HepG2 (cell line): Measurements from ENCODE around the gene CACNB4. TPM values are rescaled to one million over a fixed set of nuclear protein-coding genes. Genes with fewer than 3 reads are reported as not detected.

Source experiments
- ATAC-seq: fragments of 200-7000 bp; cut with Tn5 transposase; 3 replicates; pipeline ENCODE4 v1.9.1; 2020; ENCODE audit warnings: mild to moderate bottlenecking, moderate library complexity
- BruUV-seq: library from RNA; stranded (reverse); fragments of 400-500 nt; replicated peaks from 2 replicates; lab custom pipeline; 2021; lab: Mats Ljungman, UMichigan
- CTCF ChIA-PET: fragments of 300-600 bp; formaldehyde crosslinking; extraction: SDS; loops from one replicate; lab custom pipeline; 2021; ENCODE audit warnings: low total read pairs, inconsistent platforms, low intra/inter-chr PET ratio; lab: Yijun Ruan, JAX
- POLR2A ChIA-PET: fragments of 350-600 bp; sonication (Branson Sonifier 250); formaldehyde crosslinking; loops from one replicate; lab custom pipeline; 2020; ENCODE audit warnings: antibody characterized with exemption, inconsistent platforms; lab: Yijun Ruan, JAX
- DNase-seq: peaks from one replicate; pipeline ENCODE4 v3.0.0-alpha.2; 2015; ENCODE audit warnings: low spot score
- FAIRE-seq: peaks from 3 replicates; lab custom pipeline; 2011; peaks lifted over from hg19 to GRCh38; lab: Jason Lieb, UNC
- H2AFZ ChIP-seq: one replicate; pipeline ENCODE4 v1.6.1; 2011; ENCODE audit warnings: low read length, inconsistent platforms
- H3K27ac ChIP-seq: fragments of 300-600 bp; 3 replicates; pipeline ENCODE4 v1.8.0; 2011; ENCODE audit warnings: mixed run types, mild to moderate bottlenecking, mixed read lengths, low read length, inconsistent platforms; ENCODE audit not compliant: insufficient read depth; ENCODE audit errors: extremely low read length
- H3K27me3 ChIP-seq, 2 experiments: fragments of 200-600 bp in 1 of 2; 2 replicates in 1 of 2; 3 replicates in 1 of 2; pipeline versions ENCODE4 v1.6.0 to v1.8.0; 2011; ENCODE audit warnings: low read length in 2 of 2, mild to moderate bottlenecking in 2 of 2, moderate library complexity in 2 of 2, inconsistent platforms in 1 of 2; ENCODE audit not compliant: insufficient read depth in 2 of 2, control insufficient read depth in 1 of 2
- H3K36me3 ChIP-seq, 2 experiments: fragments of 200-600 bp in 1 of 2; replicated peaks in 1 of 2; 2 replicates in 1 of 2; 3 replicates in 1 of 2; pipeline versions ENCODE4 v1.5.1 to v1.8.0; 2011; ENCODE audit warnings: low read length in 2 of 2, inconsistent platforms in 1 of 2; ENCODE audit not compliant: insufficient read depth in 2 of 2, control insufficient read depth in 1 of 2
- H3K4me1 ChIP-seq: 2 replicates; pipeline ENCODE4 v1.5.1; 2012; ENCODE audit warnings: low read length, inconsistent platforms; ENCODE audit not compliant: insufficient read depth
- H3K4me2 ChIP-seq: 2 replicates; pipeline ENCODE4 v1.6.0; 2011; ENCODE audit warnings: low read depth, low read length, inconsistent platforms
- H3K4me3 ChIP-seq, 3 experiments: fragments of 200-600 bp in 1 of 3; sonication (generic), shearing (Covaris generic) in 1 of 3; replicated peaks in 1 of 3; 2 replicates each; pipeline ENCODE4 v1.5.1; 2011 to 2016; ENCODE audit warnings: low read length in 3 of 3, inconsistent platforms in 2 of 3, low read depth in 2 of 3, mild to moderate bottlenecking in 2 of 3, control low read depth in 1 of 3, mixed read lengths in 1 of 3; ENCODE audit not compliant: insufficient read depth in 1 of 3
- H3K79me2 ChIP-seq: one replicate; pipeline ENCODE4 v1.6.1; 2011; ENCODE audit warnings: low read length, inconsistent platforms; ENCODE audit not compliant: insufficient read depth
- H3K9ac ChIP-seq: 2 replicates; pipeline ENCODE4 v1.6.0; 2011; ENCODE audit warnings: mild to moderate bottlenecking, low read depth, low read length, inconsistent platforms; ENCODE audit not compliant: insufficient read depth
- H3K9me3 ChIP-seq: 2 replicates; pipeline ENCODE4 v1.5.1; 2012; ENCODE audit warnings: mild to moderate bottlenecking, low read length
- H4K20me1 ChIP-seq: 2 replicates; pipeline ENCODE4 v1.6.0; 2011; ENCODE audit warnings: inconsistent platforms, mild to moderate bottlenecking, low read length, moderate library complexity; ENCODE audit not compliant: insufficient read depth
- ATF1 ChIP-seq: IDR thresholded peaks from 2 replicates; pipeline ENCODE4 v1.6.1; 2016; ENCODE audit warnings: mild to moderate bottlenecking, control low read depth
- CAMTA2 ChIP-seq: sonication (generic); formaldehyde crosslinking; IDR thresholded peaks from 2 replicates; pipeline ENCODE4 v1.4.0; 2020; ENCODE audit warnings: mild to moderate bottlenecking, missing genetic modification reagents, borderline replicate concordance
- HNRNPK ChIP-seq: fragments of 200-400 bp; formaldehyde crosslinking; IDR thresholded peaks from 2 replicates; pipeline ENCODE4 v1.6.1; 2018; ENCODE audit warnings: low read length, low read depth, moderate library complexity, mild to moderate bottlenecking; ENCODE audit not compliant: poor library complexity, severe bottlenecking
- KDM2A ChIP-seq: sonication (generic); formaldehyde crosslinking; IDR thresholded peaks from 2 replicates; pipeline ENCODE4 v1.4.0; 2020; ENCODE audit warnings: low read depth, missing genetic modification reagents, borderline replicate concordance
- MEF2D ChIP-seq: sonication (generic); formaldehyde crosslinking; IDR thresholded peaks from 2 replicates; pipeline ENCODE4 v1.5.1; 2020; ENCODE audit warnings: mild to moderate bottlenecking, missing genetic modification reagents
- MEIS2 ChIP-seq: sonication (generic); formaldehyde crosslinking; IDR thresholded peaks from 2 replicates; pipeline ENCODE4 v1.9.0; 2021; ENCODE audit warnings: mild to moderate bottlenecking, missing genetic modification reagents
- MTF1 ChIP-seq: sonication (generic); formaldehyde crosslinking; IDR thresholded peaks from 2 replicates; pipeline ENCODE4 v1.5.0; 2020; ENCODE audit warnings: missing genetic modification reagents
- PLRG1 ChIP-seq: fragments of 450-650 bp; conservative IDR thresholded peaks from 2 replicates; pipeline ENCODE4 v1.6.1; 2016
- ZFY ChIP-seq: sonication (generic); formaldehyde crosslinking; IDR thresholded peaks from 2 replicates; pipeline ENCODE4 v1.4.0; 2020; ENCODE audit warnings: missing genetic modification reagents
- ZNF3 ChIP-seq: IDR thresholded peaks from 2 replicates; pipeline ENCODE4 v1.7.0; 2017; ENCODE audit warnings: inconsistent platforms
- ZNF792 ChIP-seq: IDR thresholded peaks from 2 replicates; pipeline ENCODE4 v1.6.1; 2016
- ZSCAN30 ChIP-seq: sonication (generic); formaldehyde crosslinking; IDR thresholded peaks from 2 replicates; pipeline ENCODE4 v1.5.0; 2020; ENCODE audit warnings: mild to moderate bottlenecking, missing genetic modification reagents
- WGBS: methylation state at CpG from one replicate; pipeline ENCODE4 v1.1.6; 2017; ENCODE audit warnings: low lambda C conversion rate; 5-methylcytosine and 5-hydroxymethylcytosine counted together
- in situ Hi-C: cut with HindIII; loops from 2 replicates; pipeline ENCODE4 v1.10.0; 2017; ENCODE audit warnings: low pct_unique_long_range_greater_than_20kb; ENCODE audit not compliant: extremely low pct_ligation_motif_present
- intact Hi-C: fragments of 100-400 bp; cut with micrococcal nuclease; formaldehyde crosslinking; loops from one replicate; pipeline ENCODE4 v1.10.0; 2022; ENCODE audit not compliant: unreplicated experiment
- polyA plus RNA-seq, 8 experiments: library from polyadenylated mRNA; depleted of rRNA in 3 of 8; stranded (reverse) in 7 of 8; unstranded in 1 of 8; fragments of >200 nt; fragmentation: Illumina TruSeq in 4 of 8; extraction: Trizol in 4 of 8; gene quantifications; 2 replicates each; pipeline versions ENCODE4 v1.2.1 to v1.2.3, GENCODE V29; 2011 to 2016; ENCODE audit warnings: low read depth in 4 of 8, missing spikeins in 1 of 8, mixed read lengths in 1 of 8; ENCODE audit not compliant: insufficient read depth in 1 of 8
- total RNA-seq, 5 experiments: library from RNA; depleted of rRNA; stranded (reverse); fragments of >200 nt; fragmentation: Illumina TruSeq; extraction: Trizol; gene quantifications; 2 replicates each; pipeline ENCODE4 v1.2.3, GENCODE V29; 2016; ENCODE audit warnings: low read depth in 1 of 5
- TF ChIP-seq, protein P1 (sequence below): IDR thresholded peaks from 2 replicates; pipeline ENCODE4 v1.6.1; 2016; ENCODE audit warnings: mild to moderate bottlenecking, missing biosample characterization, missing genetic modification reagents
- TF ChIP-seq, protein P2 (sequence below): sonication (generic); formaldehyde crosslinking; IDR thresholded peaks from 2 replicates; pipeline ENCODE4 v1.5.0; 2020; ENCODE audit warnings: missing genetic modification reagents

Gene CACNB4
- total and polyA plus RNA-seq, 2 of the 13 experiments (the other 11 are each of a cell fraction or from before 2014, with no cell fraction given): 5.1 to 14.3 TPM

GRCh38 chr2:152064001-152064400, 34.8 kb downstream of the CACNB4 start:
- Histone ChIP-seq H3K27me3 (peaks cover 3 to 16% of the 10 kb centered on the region in 2 experiments; a peak in 2 of 5 replicates), H3K9ac (no peak overlapping the region), H3K4me3 (no peak overlapping the region), H3K36me3 (no peaks in the 10 kb centered on the region), H3K4me2 (no peak overlapping the region), H3K27ac (no peak overlapping the region), H4K20me1 (no peaks in the 10 kb centered on the region), H3K79me2 (no peaks in the 10 kb centered on the region), H3K9me3 (peaks cover 4% of the 10 kb centered on the region; the same call in 1 of the 2 replicates), H3K4me1 (no peaks in the 10 kb centered on the region), H2AFZ (no peak overlapping the region)
- BruUV-seq: no TSS peak
- ATAC-seq: no peak
- no peak for DNase-seq
- POLR2A ChIA-PET: no interaction called here
- 6% methylated on average over 3 of the region's 3 CpGs for WGBS
- intact Hi-C loops (no loop called here), in situ Hi-C loops (no loop called here)
- CTCF ChIA-PET: no interaction called here
- no peak for FAIRE-seq
- no peak for TF ChIP-seq ZFY (CRISPR knock-in tag)
- no peak for TF ChIP-seq MTF1 (CRISPR knock-in tag)
- TF ChIP-seq KDM2A (CRISPR knock-in tag): no peak
- TF ChIP-seq, protein P1, sequence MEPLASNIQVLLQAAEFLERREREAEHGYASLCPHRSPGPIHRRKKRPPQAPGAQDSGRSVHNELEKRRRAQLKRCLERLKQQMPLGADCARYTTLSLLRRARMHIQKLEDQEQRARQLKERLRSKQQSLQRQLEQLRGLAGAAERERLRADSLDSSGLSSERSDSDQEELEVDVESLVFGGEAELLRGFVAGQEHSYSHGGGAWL: no peak
- TF ChIP-seq PLRG1: no peak

GRCh38 chr2:152063325-152063924, 35.4 kb downstream of the CACNB4 start:
- no TSS peak for BruUV-seq
- H3K27me3 ChIP-seq: peaks cover 1 to 13% of the 10 kb centered on the region in 2 experiments; a peak in 2 of 5 replicates
- intact Hi-C loops: no loop called here
- WGBS: 6% methylated on average over 3 of the region's 3 CpGs
- no peak overlapping the region for H2AFZ ChIP-seq
- H3K9ac ChIP-seq: no peak overlapping the region
- H3K4me2 ChIP-seq: no peak overlapping the region
- no peak overlapping the region for H3K27ac ChIP-seq
- POLR2A ChIA-PET: no interaction called here
- no peaks in the 10 kb centered on the region for H3K4me1 ChIP-seq
- H3K4me3 ChIP-seq: no peak overlapping the region
- peaks cover 9% of the 10 kb centered on the region; the same call in 1 of the 2 replicates for H3K9me3 ChIP-seq
- ATAC-seq (no peak), FAIRE-seq (no peak), DNase-seq (no peak)
- no peaks in the 10 kb centered on the region for H4K20me1 ChIP-seq
- no peaks in the 10 kb centered on the region for H3K79me2 ChIP-seq
- in situ Hi-C loops: no loop called here
- no peak for TF ChIP-seq ZSCAN30 (CRISPR knock-in tag)
- TF ChIP-seq HNRNPK: no peak
- TF ChIP-seq ATF1 (CRISPR knock-in tag): no peak
- TF ChIP-seq, protein P2, sequence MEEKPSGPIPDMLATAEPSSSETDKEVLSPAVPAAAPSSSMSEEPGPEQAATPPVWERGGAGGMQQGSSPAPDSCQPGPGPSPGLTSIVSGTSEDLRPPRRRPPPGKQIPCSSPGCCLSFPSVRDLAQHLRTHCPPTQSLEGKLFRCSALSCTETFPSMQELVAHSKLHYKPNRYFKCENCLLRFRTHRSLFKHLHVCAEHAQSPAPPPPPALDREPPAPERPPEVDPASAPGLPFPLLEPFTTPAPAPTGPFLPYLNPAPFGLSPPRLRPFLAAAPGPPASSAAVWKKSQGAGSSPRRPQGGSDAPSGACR: no peak
- no peak for TF ChIP-seq MEF2D (CRISPR knock-in tag)
- no peak for TF ChIP-seq ZNF792 (CRISPR knock-in tag)
- no peak for TF ChIP-seq ZNF3 (CRISPR knock-in tag)
- no peak for TF ChIP-seq CAMTA2
- no peak for TF ChIP-seq MEIS2 (CRISPR knock-in tag)
- no peaks in the 10 kb centered on the region for H3K36me3 ChIP-seq
- CTCF ChIA-PET: no interaction called here
